Fibroblast of peridontal ligament (primary cell): ENCODE data around the gene LRP6.

Source experiments
- DNase-seq: peaks from one replicate; pipeline ENCODE4 v3.0.0-alpha.2; 2010; ENCODE audit errors: extremely low read depth

Gene LRP6

GRCh38 chr12:12072064-12072760 lies 194.6 kb downstream of the LRP6 start:
- no peak for DNase-seq

GRCh38 chr12:12070674-12071656 lies 195.9 kb downstream of the LRP6 start, which contains the start of gene BCL2L14:
BCL2L14 (plus strand) TSS chr12:12070939; CDS start chr12:12079306, 8,367 bp downstream.
- DNase-seq, result no peak

GRCh38 chr12:12069821-12070548 lies 196.9 kb downstream of the LRP6 start:
- DNase-seq, result no peak

GRCh38 chr12:12068751-12069150 lies 198.1 kb downstream of the LRP6 start:
- no peak for DNase-seq
